ENCODE results near the gene ST6GALNAC5.

GRCh38 chr1:77084457-77084856 lies 217.2 kb downstream of the ST6GALNAC5 start:
- TF ChIP-seq CTCF (IDR thresholded peaks at IDR 0.05): no peak
- no peak for TF ChIP-seq EZH2 (IDR thresholded peaks at IDR 0.05)
- no peak for TF ChIP-seq EZH2phosphoT487 (IDR thresholded peaks at IDR 0.05)
